ENCODE results near the gene LRRN3. TPM values are rescaled to one million over a fixed set of nuclear protein-coding genes. Genes with fewer than 3 reads are reported as not detected.

LRRN3 gene
- total RNA-seq, 2 donors from 2014 or later, result 1.6 to 3.0 TPM

DNA sequence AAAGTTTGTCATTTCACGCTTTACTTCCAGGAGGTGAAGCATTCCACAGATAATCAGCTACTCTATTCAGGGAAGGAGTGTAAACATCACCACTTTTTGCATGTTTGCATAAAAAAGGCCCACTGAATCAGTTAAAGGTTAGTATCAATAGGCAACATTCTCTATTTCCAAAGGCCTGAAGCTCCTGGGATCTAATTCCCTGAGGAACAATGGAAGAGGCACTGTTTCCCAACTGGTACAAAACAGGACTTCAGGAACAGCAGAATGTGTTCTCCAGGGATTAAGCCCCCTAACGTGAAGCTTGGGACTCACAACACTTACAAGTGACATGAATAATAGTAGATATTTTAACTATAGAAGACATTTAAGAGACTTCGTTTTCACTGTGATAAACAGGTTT lies 6.1 kb downstream of the LRRN3 start:
- peaks cover 5 to 12% of the 10 kb centered on the region in 2 donors for H3K4me1 ChIP-seq (ENCODE audit: control insufficient read depth in 1 of 2, low read depth in 2 of 2)
- DNase-seq (ENCODE audit: low spot score) (no peak), ATAC-seq (ENCODE audit: insufficient number of reproducible peaks, low FRiP score, low read depth) (no peak)
- no peaks in the 10 kb centered on the region for H3K36me3 ChIP-seq
- H3K9me3 ChIP-seq, result no peaks in the 10 kb centered on the region
- TF ChIP-seq, protein P1, sequence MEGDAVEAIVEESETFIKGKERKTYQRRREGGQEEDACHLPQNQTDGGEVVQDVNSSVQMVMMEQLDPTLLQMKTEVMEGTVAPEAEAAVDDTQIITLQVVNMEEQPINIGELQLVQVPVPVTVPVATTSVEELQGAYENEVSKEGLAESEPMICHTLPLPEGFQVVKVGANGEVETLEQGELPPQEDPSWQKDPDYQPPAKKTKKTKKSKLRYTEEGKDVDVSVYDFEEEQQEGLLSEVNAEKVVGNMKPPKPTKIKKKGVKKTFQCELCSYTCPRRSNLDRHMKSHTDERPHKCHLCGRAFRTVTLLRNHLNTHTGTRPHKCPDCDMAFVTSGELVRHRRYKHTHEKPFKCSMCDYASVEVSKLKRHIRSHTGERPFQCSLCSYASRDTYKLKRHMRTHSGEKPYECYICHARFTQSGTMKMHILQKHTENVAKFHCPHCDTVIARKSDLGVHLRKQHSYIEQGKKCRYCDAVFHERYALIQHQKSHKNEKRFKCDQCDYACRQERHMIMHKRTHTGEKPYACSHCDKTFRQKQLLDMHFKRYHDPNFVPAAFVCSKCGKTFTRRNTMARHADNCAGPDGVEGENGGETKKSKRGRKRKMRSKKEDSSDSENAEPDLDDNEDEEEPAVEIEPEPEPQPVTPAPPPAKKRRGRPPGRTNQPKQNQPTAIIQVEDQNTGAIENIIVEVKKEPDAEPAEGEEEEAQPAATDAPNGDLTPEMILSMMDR (IDR thresholded peaks at IDR 0.05), result no peak
- no peak overlapping the region for H3K27ac ChIP-seq
- H3K4me3 ChIP-seq, result no peak overlapping the region
- no peaks in the 10 kb centered on the region for H3K27me3 ChIP-seq (replicated peaks; ENCODE audit: insufficient read depth)

DNA sequence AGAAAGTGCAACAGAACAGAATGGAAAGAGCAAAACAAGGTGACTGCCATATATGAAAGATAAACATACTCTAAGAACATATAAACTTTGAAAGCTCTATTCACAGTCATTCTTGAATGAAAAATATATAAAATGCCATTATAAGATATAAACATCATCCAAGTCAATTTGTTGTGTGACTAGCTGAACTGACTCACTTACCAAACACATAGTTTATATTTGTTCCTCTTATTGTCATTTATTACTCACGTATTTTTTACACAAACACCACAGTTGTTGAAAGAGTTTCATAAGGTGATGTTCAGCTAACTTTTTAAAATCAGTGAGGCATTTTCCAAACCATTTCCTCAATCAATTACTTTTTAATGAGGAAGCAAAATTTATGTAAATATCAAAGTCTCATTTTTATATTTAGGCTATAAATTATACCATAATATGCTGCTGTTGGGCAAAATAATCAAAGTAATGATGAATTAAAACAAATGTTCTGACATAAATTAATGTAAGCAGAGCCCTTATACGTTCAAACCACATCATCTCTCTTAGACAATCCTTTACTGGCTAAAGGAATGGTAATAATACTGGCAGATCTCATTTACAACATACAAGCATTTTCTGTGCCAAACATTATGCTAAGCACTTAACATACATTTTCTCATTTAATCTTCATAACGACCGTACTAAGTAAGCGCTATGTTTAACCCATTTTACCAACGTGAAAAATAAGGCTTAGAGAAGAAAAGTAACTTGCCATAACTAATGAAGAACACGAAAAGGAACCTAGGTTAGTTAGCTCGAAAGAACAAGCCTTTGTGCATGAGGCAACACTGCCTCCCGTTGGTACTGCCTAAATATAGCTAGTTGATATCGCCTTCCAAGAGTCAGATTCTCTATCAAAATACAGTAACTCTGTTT lies 7.3 kb downstream of the LRRN3 start:
- H3K4me1 ChIP-seq (ENCODE audit: control insufficient read depth in 1 of 2, low read depth in 2 of 2), result peaks cover 0 to 3% of the 10 kb centered on the region in 2 donors
- no peaks in the 10 kb centered on the region for H3K9me3 ChIP-seq
- DNase-seq (ENCODE audit: low spot score) (no peak), ATAC-seq (ENCODE audit: insufficient number of reproducible peaks, low FRiP score, low read depth) (no peak)
- TF ChIP-seq, protein P1 (IDR thresholded peaks at IDR 0.05), result peak; percentile 50
- H3K4me3 ChIP-seq, result peak overlapping the region; percentile 15
- H3K27me3 ChIP-seq (replicated peaks; ENCODE audit: insufficient read depth), result no peaks in the 10 kb centered on the region
- H3K36me3 ChIP-seq, result no peaks in the 10 kb centered on the region
- H3K27ac ChIP-seq, result no peak overlapping the region

DNA sequence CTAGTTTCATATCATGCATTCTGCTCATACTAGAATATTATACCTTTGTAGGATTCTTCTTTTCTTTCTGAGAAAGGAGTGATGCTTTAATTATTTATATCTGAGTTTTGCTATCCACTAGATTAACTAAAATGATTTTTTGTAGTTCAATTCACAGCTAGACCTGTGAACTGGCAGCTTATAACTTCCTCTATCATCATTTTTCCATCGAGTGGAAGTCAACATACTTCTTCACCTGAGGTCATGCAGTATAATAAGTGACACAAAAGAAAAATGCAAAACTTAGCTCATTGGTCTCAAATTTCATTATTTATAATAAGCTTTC lies 8.0 kb downstream of the LRRN3 start:
- TF ChIP-seq, protein P1 (IDR thresholded peaks at IDR 0.05), result no peak
- H3K9me3 ChIP-seq, result no peaks in the 10 kb centered on the region
- no peaks in the 10 kb centered on the region for H3K36me3 ChIP-seq
- no peak for DNase-seq (ENCODE audit: low spot score)
- H3K27ac ChIP-seq, result no peak overlapping the region
- H3K4me3 ChIP-seq, result no peak overlapping the region
- ATAC-seq (ENCODE audit: insufficient number of reproducible peaks, low FRiP score, low read depth), result no peak
- peaks cover 0 to 3% of the 10 kb centered on the region in 2 donors for H3K4me1 ChIP-seq (ENCODE audit: control insufficient read depth in 1 of 2, low read depth in 2 of 2)
- no peaks in the 10 kb centered on the region for H3K27me3 ChIP-seq (replicated peaks; ENCODE audit: insufficient read depth)

DNA sequence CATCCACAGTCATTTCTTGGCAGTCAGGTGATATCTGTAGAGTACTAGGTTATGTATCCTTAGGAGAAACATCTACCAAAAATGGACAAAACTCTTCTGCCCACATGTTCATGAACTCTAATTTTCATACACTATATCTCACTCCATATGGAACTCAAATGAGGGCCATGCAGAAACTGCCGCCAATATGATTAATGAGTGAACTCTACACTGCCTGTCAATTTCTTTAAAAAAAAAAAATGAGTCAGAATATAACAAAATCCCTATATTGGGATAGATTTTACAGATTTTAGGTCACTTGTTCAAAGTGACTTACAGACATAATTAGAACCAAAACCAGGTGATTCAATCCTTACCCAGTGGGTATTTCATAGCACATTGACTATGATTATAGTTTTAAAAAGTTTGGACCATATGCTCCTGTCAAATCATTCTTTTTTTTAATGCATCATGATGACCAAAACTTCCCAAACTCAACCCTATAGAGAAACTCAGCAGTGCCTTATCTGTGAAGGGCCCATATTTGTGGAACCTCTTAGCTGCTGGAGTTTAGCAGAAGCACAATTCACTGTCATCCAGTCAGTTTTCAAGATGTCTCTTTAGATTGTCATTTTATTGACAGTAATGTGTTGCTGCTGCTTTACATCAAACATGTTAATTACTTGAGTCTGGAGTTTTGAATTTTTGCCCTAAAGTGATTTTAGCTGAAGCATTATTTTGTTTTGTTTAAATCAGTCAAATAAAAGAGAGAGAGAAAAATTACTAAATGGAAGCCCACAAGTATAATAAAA lies 11.1 kb downstream of the LRRN3 start:
- ATAC-seq (ENCODE audit: insufficient number of reproducible peaks, low FRiP score, low read depth), result no peak
- TF ChIP-seq, protein P1 (IDR thresholded peaks at IDR 0.05), result no peak
- Histone ChIP-seq H3K9me3 (no peaks in the 10 kb centered on the region), H3K36me3 (no peaks in the 10 kb centered on the region), H3K27ac (no peak overlapping the region), H3K27me3 (replicated peaks; ENCODE audit: insufficient read depth) (no peaks in the 10 kb centered on the region), H3K4me1 (ENCODE audit: control insufficient read depth in 1 of 2, low read depth in 2 of 2) (peaks cover 0 to 3% of the 10 kb centered on the region in 2 donors), H3K4me3 (no peak overlapping the region)
- no peak for DNase-seq (ENCODE audit: low spot score)

DNA sequence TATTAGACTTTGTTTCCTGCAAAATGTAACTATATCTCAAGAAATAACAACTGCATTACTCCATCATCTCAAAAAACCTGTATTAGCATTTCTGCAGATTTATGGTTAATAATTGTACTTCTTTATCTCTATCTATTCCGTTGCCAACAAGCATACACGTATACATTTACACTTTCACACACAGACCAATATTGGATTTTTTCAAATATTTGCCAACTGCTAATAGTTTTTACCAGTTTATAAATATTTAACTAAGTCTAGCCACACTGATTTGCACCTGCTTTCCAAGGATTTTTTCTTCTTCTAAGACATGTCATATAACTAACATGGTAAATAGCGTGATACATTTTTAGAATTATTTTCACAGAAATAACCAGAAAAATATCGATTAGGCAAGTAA lies 12.2 kb downstream of the LRRN3 start:
- Histone ChIP-seq H3K27ac (no peak overlapping the region), H3K4me1 (ENCODE audit: control insufficient read depth in 1 of 2, low read depth in 2 of 2) (peaks cover 6 to 10% of the 10 kb centered on the region in 2 donors), H3K9me3 (no peaks in the 10 kb centered on the region), H3K27me3 (replicated peaks; ENCODE audit: insufficient read depth) (no peaks in the 10 kb centered on the region), H3K36me3 (no peaks in the 10 kb centered on the region), H3K4me3 (no peak overlapping the region)
- DNase-seq (ENCODE audit: low spot score) (no peak), ATAC-seq (ENCODE audit: insufficient number of reproducible peaks, low FRiP score, low read depth) (no peak)
- TF ChIP-seq, protein P1 (IDR thresholded peaks at IDR 0.05), result no peak
